Thyroid gland (tissue), 4 donors: Measurements from ENCODE around the gene CD207.

ENCODE experiments used
- CTCF ChIP-seq, 6 experiments: fragments of 200-600 bp in 3 of 6; fragments of 450-650 bp in 3 of 6; sonication (generic) in 3 of 6; IDR thresholded peaks; one replicate each; pipeline ENCODE4 v1.5.1; 2016 to 2019; ENCODE audit warnings: antibody characterized with exemption in 6 of 6, mild to moderate bottlenecking in 2 of 6, inconsistent platforms in 1 of 6, moderate library complexity in 1 of 6
- POLR2A ChIP-seq, 2 donors: fragments of 450-650 bp; IDR thresholded peaks; one replicate each; pipeline ENCODE4 v1.6.1; 2017; ENCODE audit warnings: antibody characterized with exemption in 2 of 2, mild to moderate bottlenecking in 2 of 2, moderate library complexity in 1 of 2

- TF ChIP-seq CTCF (IDR thresholded peaks at IDR 0.05) (no peak), POLR2A (IDR thresholded peaks at IDR 0.05) (no peak)
Measured at GRCh38 chr2:70831861-70832260, 3.8 kb downstream of the CD207 start.
